HG03521 (cell line): ENCODE results near the gene TJP3.

ENCODE experiments used
- ATAC-seq: cut with Tn5 transposase; IDR thresholded peaks from one replicate; pipeline ENCODE4 v1.9.1; 2021; ENCODE audit warnings: mild to moderate bottlenecking, moderate library complexity; ENCODE audit not compliant: unreplicated experiment

The TJP3 gene

GRCh38 chr19:3712663-3713611, 4.8 kb downstream of the TJP3 start:
- no peak for ATAC-seq

GRCh38 chr19:3716147-3716668, 8.0 kb downstream of the TJP3 start:
- no peak for ATAC-seq

- no peak for ATAC-seq
Observed at GRCh38 chr19:3719868-3720267, 11.7 kb downstream of the TJP3 start.

- no peak for ATAC-seq
Observed at GRCh38 chr19:3720349-3720917, 12.2 kb downstream of the TJP3 start.

GRCh38 chr19:3721131-3721886, 13.1 kb downstream of the TJP3 start:
- no peak for ATAC-seq

- ATAC-seq, result no peak
Observed at GRCh38 chr19:3721887-3722442, 13.8 kb downstream of the TJP3 start.

GRCh38 chr19:3722443-3723109, 14.4 kb downstream of the TJP3 start:
- no peak for ATAC-seq

GRCh38 chr19:3723110-3723488, 14.9 kb downstream of the TJP3 start:
- no peak for ATAC-seq

GRCh38 chr19:3723883-3724282, 15.7 kb downstream of the TJP3 start:
- ATAC-seq, result no peak

GRCh38 chr19:3725121-3725520, 16.9 kb downstream of the TJP3 start:
- ATAC-seq, result no peak

- ATAC-seq, result no peak
Observed at GRCh38 chr19:3725640-3726310, 17.6 kb downstream of the TJP3 start.

GRCh38 chr19:3730457-3730958, 22.3 kb downstream of the TJP3 start:
- no peak for ATAC-seq

- ATAC-seq, result no peak
Observed at GRCh38 chr19:3732108-3732507, 23.9 kb downstream of the TJP3 start.

- ATAC-seq, result no peak
Observed at GRCh38 chr19:3733549-3734309, 25.5 kb downstream of the TJP3 start.

GRCh38 chr19:3734310-3734600, 26.1 kb downstream of the TJP3 start:
- ATAC-seq, result no peak

- no peak for ATAC-seq
Observed at GRCh38 chr19:3736106-3736724, 28.0 kb downstream of the TJP3 start.

GRCh38 chr19:3737487-3738205, 29.5 kb downstream of the TJP3 start:
- no peak for ATAC-seq
